ENCODE measurements around the gene RPAP3. TPM values are rescaled to one million over a fixed set of nuclear protein-coding genes. Genes with fewer than 3 reads are reported as not detected.

RPAP3 gene
- total RNA-seq, 3 donors from 2014 or later = 60.0 to 73.9 (median 61.2) TPM

- peak overlapping the region; percentile 19 for H3K4me3 Mint-ChIP-seq
Observed at GRCh38 chr12:47717443-47718193, 11.8 kb upstream of the RPAP3 start.

GRCh38 chr12:47717046-47717442, 11.2 kb upstream of the RPAP3 start:
- H3K9me3 Mint-ChIP-seq = no peaks in the 10 kb centered on the region
- no peaks in the 10 kb centered on the region for H3K27me3 Mint-ChIP-seq (ENCODE audit: low read depth)
- DNase-seq (no peak), ATAC-seq (no peak)
- H3K36me3 Mint-ChIP-seq (ENCODE audit: insufficient read depth) = peaks cover 6% of the 10 kb centered on the region
- peaks cover 19% of the 10 kb centered on the region for H3K4me1 Mint-ChIP-seq (ENCODE audit: low read depth)
- no peak overlapping the region for H3K4me3 Mint-ChIP-seq

More at GRCh38 chr12:47717443-47718193, 11.8 kb upstream of the RPAP3 start:
- H3K9me3 Mint-ChIP-seq = no peaks in the 10 kb centered on the region
- no peaks in the 10 kb centered on the region for H3K27me3 Mint-ChIP-seq (ENCODE audit: low read depth)
- H3K36me3 Mint-ChIP-seq (ENCODE audit: insufficient read depth) = peaks cover 6% of the 10 kb centered on the region
- peak; percentile 64 to 69 for ATAC-seq
- DNase-seq = no peak
- H3K4me1 Mint-ChIP-seq (ENCODE audit: low read depth) = peaks cover 24% of the 10 kb centered on the region

DNA sequence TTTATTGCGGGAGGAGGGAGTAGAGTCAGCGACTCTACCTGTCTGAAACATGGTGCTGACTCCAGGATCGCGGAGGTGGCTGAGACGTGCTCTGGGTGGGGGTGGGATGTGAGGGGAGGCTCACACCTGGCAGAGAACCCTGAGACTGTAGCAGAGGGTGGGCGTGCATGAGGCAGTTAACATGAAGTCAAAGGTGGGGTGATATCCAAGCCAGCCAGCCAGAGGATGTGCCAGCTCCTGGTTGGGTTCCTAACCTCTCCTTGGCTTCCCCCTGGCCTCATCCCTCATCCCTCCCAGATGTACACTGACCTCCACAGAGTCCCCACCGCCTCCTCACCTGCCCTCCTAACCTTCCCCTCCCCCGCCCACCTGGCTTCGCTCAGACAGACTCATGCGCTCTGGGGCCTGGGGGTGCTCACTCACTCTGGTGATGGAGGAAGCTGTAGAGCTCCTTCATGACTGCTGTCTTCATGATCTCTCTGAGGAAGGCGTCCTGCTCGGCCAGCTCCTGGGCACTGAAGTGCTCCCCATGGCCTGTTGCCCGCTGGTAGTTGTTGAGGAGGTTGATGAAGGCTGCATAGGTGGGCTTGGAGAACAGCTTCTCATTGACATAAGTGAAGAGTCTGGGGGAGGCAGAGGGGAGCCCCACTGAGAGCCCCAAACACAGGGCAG, 10.2 kb upstream of the RPAP3 start:
- DNase-seq (no peak), ATAC-seq (no peak)
- H3K36me3 Mint-ChIP-seq (ENCODE audit: insufficient read depth) = peaks cover 4% of the 10 kb centered on the region
- no peaks in the 10 kb centered on the region for H3K27me3 Mint-ChIP-seq (ENCODE audit: low read depth)
- H3K9me3 Mint-ChIP-seq = no peaks in the 10 kb centered on the region
- H3K4me3 Mint-ChIP-seq = no peak overlapping the region
- H3K4me1 Mint-ChIP-seq (ENCODE audit: low read depth) = peaks cover 11% of the 10 kb centered on the region

DNA sequence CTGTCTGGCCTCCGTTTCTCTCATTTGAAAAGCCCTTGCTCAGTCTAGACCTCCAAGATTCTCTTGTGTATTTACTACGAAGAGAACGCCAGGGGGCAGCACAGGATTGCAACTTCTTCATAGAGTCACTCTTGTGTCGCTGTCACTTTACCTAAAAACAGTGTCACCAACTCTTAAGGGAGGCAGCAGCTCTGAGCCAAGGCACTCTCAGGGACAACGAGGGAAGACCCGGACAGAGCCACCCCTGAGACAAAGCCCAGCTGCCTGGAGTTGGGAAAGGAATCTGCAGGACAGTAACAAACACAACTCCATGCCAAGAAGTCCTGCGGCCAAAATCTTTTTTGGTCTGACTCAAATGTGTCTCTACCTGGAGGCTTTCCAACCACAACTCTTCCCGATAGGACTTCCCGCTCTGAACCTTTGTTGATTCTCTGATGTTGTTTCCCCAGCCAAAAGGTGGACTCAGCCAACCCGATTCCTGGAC, 9.6 kb upstream of the RPAP3 start:
- Mint-ChIP-seq H3K9me3 (no peaks in the 10 kb centered on the region), H3K27me3 (ENCODE audit: low read depth) (no peaks in the 10 kb centered on the region), H3K4me1 (ENCODE audit: low read depth) (peaks cover 11% of the 10 kb centered on the region), H3K36me3 (ENCODE audit: insufficient read depth) (peaks cover 4% of the 10 kb centered on the region), H3K4me3 (no peak overlapping the region)
- DNase-seq = peak; percentile 78
- ATAC-seq = peak; percentile 86 to 90

GRCh38 chr12:47714826-47715386, 9.1 kb upstream of the RPAP3 start:
- DNase-seq (no peak), ATAC-seq (no peak)
- Mint-ChIP-seq H3K27me3 (ENCODE audit: low read depth) (no peaks in the 10 kb centered on the region), H3K4me3 (no peak overlapping the region), H3K9me3 (no peaks in the 10 kb centered on the region), H3K36me3 (ENCODE audit: insufficient read depth) (peaks cover 4% of the 10 kb centered on the region), H3K4me1 (ENCODE audit: low read depth) (peaks cover 11% of the 10 kb centered on the region)

DNA sequence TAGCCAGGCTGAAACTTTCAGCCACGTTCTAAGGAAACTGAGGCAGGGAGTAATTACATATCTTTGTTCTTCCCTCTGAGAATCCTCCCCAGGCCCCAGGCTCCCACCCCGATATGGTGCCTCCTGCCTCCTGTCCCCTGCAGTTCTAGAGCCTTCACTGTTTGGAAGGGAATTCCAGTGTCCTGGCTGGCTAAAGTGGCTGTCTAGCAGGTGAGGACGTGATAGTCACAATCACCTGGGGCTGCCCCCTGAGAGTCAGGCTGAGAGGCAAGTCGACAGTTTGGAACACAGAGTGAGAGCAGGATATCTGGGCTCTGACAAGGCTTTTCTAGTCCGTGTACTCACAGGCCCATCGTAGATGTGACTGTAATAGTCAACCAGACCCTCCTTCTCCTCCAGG, 6.3 kb upstream of the RPAP3 start:
- Mint-ChIP-seq H3K36me3 (ENCODE audit: insufficient read depth) (no peaks in the 10 kb centered on the region), H3K9me3 (no peaks in the 10 kb centered on the region), H3K27me3 (ENCODE audit: low read depth) (no peaks in the 10 kb centered on the region), H3K4me1 (ENCODE audit: low read depth) (peaks cover 23% of the 10 kb centered on the region), H3K4me3 (no peak overlapping the region)
- ATAC-seq = no peak
- DNase-seq = no peak

DNA sequence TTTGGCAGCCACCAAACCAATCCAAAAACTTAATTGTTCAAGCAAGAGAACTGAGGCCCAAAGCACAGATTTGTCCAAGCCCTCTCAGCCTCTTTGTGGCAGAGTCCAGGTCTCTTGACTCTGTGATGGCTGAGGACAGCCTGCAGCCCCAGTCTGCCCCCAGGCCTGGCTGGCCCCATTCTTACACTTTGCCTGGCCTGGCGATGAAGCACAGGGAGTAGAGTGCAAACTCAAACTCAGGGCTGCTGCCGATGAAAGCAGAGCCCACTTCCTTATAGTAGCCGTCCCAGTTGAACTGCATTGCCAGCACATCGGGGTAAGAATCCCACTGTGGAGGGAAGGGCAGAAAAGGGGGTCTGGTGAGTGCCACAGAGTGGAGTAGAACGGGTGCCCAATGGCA, 5.6 kb upstream of the RPAP3 start:
- no peaks in the 10 kb centered on the region for H3K36me3 Mint-ChIP-seq (ENCODE audit: insufficient read depth)
- H3K4me3 Mint-ChIP-seq = no peak overlapping the region
- DNase-seq (no peak), ATAC-seq (no peak)
- no peaks in the 10 kb centered on the region for H3K27me3 Mint-ChIP-seq (ENCODE audit: low read depth)
- peaks cover 28% of the 10 kb centered on the region for H3K4me1 Mint-ChIP-seq (ENCODE audit: low read depth)
- no peaks in the 10 kb centered on the region for H3K9me3 Mint-ChIP-seq

GRCh38 chr12:47710278-47710677, 4.4 kb upstream of the RPAP3 start:
- ATAC-seq (no peak), DNase-seq (no peak)
- no peaks in the 10 kb centered on the region for H3K27me3 Mint-ChIP-seq (ENCODE audit: low read depth)
- H3K9me3 Mint-ChIP-seq = no peaks in the 10 kb centered on the region
- peaks cover 29% of the 10 kb centered on the region for H3K4me1 Mint-ChIP-seq (ENCODE audit: low read depth)
- H3K4me3 Mint-ChIP-seq = no peak overlapping the region
- H3K36me3 Mint-ChIP-seq (ENCODE audit: insufficient read depth) = no peaks in the 10 kb centered on the region

- no peaks in the 10 kb centered on the region for H3K9me3 Mint-ChIP-seq
- ATAC-seq = no peak
- H3K27me3 Mint-ChIP-seq (ENCODE audit: low read depth) = no peaks in the 10 kb centered on the region
- H3K4me3 Mint-ChIP-seq = no peak overlapping the region
- peaks cover 35% of the 10 kb centered on the region for H3K4me1 Mint-ChIP-seq (ENCODE audit: low read depth)
- no peak for DNase-seq
- no peaks in the 10 kb centered on the region for H3K36me3 Mint-ChIP-seq (ENCODE audit: insufficient read depth)
Observed at GRCh38 chr12:47709671-47710070, 3.8 kb upstream of the RPAP3 start.

GRCh38 chr12:47709237-47709636, 3.4 kb upstream of the RPAP3 start:
- ATAC-seq (no peak), DNase-seq (no peak)
- no peaks in the 10 kb centered on the region for H3K36me3 Mint-ChIP-seq (ENCODE audit: insufficient read depth)
- no peaks in the 10 kb centered on the region for H3K9me3 Mint-ChIP-seq
- H3K4me3 Mint-ChIP-seq = no peak overlapping the region
- H3K4me1 Mint-ChIP-seq (ENCODE audit: low read depth) = peaks cover 36% of the 10 kb centered on the region
- H3K27me3 Mint-ChIP-seq (ENCODE audit: low read depth) = no peaks in the 10 kb centered on the region

DNA sequence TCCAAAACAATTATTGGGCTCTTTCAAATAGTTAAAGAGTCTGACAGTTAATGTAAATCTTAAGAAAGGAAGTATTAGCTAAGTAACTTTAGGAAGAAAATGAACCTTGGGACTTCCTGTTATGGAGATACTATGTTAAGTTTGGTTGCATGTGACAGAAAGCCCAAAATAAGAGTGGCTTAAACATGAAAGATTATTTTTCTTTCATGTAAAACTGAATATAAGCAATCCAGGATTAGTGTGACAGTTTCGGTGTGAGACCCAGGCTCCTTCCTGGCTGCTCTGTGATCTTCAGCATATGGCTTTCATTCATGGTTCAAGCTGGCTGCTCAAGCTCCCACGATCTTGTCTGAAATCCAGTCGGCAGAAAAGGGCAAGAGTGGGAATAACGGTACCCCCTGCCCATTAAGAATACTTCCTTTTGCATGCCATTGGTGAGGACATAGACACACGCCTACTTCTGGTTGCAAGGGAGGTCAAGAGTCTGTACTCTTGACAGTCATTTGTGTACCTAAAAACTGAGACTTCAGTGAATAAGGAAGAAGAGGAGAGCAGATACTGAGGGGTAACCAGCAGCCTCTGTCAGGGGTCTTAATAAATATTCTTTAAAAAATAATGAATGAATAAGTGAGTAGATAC, 2.2 kb upstream of the RPAP3 start:
- Mint-ChIP-seq H3K36me3 (ENCODE audit: insufficient read depth) (peaks cover 3% of the 10 kb centered on the region), H3K4me3 (peak overlapping the region; percentile 33), H3K27me3 (ENCODE audit: low read depth) (no peaks in the 10 kb centered on the region), H3K4me1 (ENCODE audit: low read depth) (peaks cover 48% of the 10 kb centered on the region), H3K9me3 (no peaks in the 10 kb centered on the region)
- DNase-seq (no peak), ATAC-seq (no peak)

GRCh38 chr12:47707355-47707754, 1.5 kb upstream of the RPAP3 start:
- no peaks in the 10 kb centered on the region for H3K27me3 Mint-ChIP-seq (ENCODE audit: low read depth)
- H3K4me3 Mint-ChIP-seq = peak overlapping the region; percentile 33
- DNase-seq = no peak
- ATAC-seq = no peak
- H3K9me3 Mint-ChIP-seq = no peaks in the 10 kb centered on the region
- peaks cover 3% of the 10 kb centered on the region for H3K36me3 Mint-ChIP-seq (ENCODE audit: insufficient read depth)
- H3K4me1 Mint-ChIP-seq (ENCODE audit: low read depth) = peaks cover 51% of the 10 kb centered on the region

DNA sequence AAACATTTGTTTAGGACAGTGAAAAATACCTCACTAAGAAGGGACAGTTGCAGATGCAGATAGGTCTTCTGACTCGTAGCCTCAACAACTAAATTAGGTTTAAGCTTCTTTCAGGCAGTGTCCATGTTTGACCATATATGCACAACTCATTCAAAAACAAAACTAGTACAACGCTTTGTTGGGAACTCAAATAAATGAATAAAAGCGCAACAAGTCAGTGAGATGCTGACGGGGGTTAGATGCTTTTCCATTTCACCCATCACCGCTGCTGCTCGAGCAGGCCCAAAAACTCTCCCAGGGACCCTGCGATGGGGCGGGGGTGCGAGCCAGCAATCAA, 633 bp downstream of the RPAP3 start:
- peaks cover 58% of the 10 kb centered on the region for H3K4me1 Mint-ChIP-seq (ENCODE audit: low read depth)

GRCh38 chr12:47704719-47705118, 1.1 kb downstream of the RPAP3 start:
- DNase-seq (no peak), ATAC-seq (no peak)
- Mint-ChIP-seq H3K36me3 (ENCODE audit: insufficient read depth) (peaks cover 13% of the 10 kb centered on the region), H3K27me3 (ENCODE audit: low read depth) (no peaks in the 10 kb centered on the region), H3K4me3 (peak overlapping the region; percentile 90), H3K4me1 (ENCODE audit: low read depth) (peaks cover 58% of the 10 kb centered on the region), H3K9me3 (no peaks in the 10 kb centered on the region)

More for the DNA sequence above, 633 bp downstream of the RPAP3 start:
- Mint-ChIP-seq H3K9me3 (no peaks in the 10 kb centered on the region), H3K4me3 (peak overlapping the region; percentile 90), H3K36me3 (ENCODE audit: insufficient read depth) (peaks cover 11% of the 10 kb centered on the region), H3K27me3 (ENCODE audit: low read depth) (no peaks in the 10 kb centered on the region)
- DNase-seq (no peak), ATAC-seq (no peak)

All from activated T-cell treated with anti-CD3 and anti-CD28 coated beads, Interleukin-2, amount 50 U/mL, for 4 hours (primary cell).